Renal cortical epithelial cell (primary cell): ENCODE measurements around the gene G3BP2. TPM values are rescaled to one million over a fixed set of nuclear protein-coding genes. Genes with fewer than 3 reads are reported as not detected.
"Not testable (repeated sequence)": the region's sequence is repeated elsewhere in the genome, so short reads cannot be mapped to it uniquely, and the experiment has no call there.

ENCODE experiments used
- DNase-seq: peaks from one replicate; pipeline ENCODE4 v3.0.0-alpha.2; 2011; ENCODE audit warnings: low read depth
- total RNA-seq: library from RNA; depleted of rRNA; stranded (reverse); fragments of >200 nt; gene quantifications from 2 replicates; pipeline ENCODE4 v1.2.3, GENCODE V29; 2014

Gene G3BP2
- total RNA-seq, 1 donor from 2014 or later, result 311 TPM

GRCh38 chr4:75683482-75684155 lies 10.4 kb upstream of the G3BP2 start:
- DNase-seq, result no peak

GRCh38 chr4:75679876-75680575 lies 6.8 kb upstream of the G3BP2 start:
- DNase-seq, result no peak

GRCh38 chr4:75678965-75679364 lies 5.8 kb upstream of the G3BP2 start:
- DNase-seq, result no peak

GRCh38 chr4:75678473-75678872 lies 5.3 kb upstream of the G3BP2 start:
- no peak for DNase-seq

- no peak for DNase-seq
Measured at GRCh38 chr4:75675004-75675531, 1.9 kb upstream of the G3BP2 start.

- no peak for DNase-seq
Measured at GRCh38 chr4:75673959-75674328, 733 bp upstream of the G3BP2 start.

GRCh38 chr4:75672461-75673026 lies 667 bp downstream of the G3BP2 start:
- DNase-seq, result no peak

GRCh38 chr4:75671802-75672421 lies 1.3 kb downstream of the G3BP2 start:
- DNase-seq, result no peak

- no peak for DNase-seq
Measured at GRCh38 chr4:75668596-75668995, 4.6 kb downstream of the G3BP2 start.

- DNase-seq, result not testable (repeated sequence)
Measured at GRCh38 chr4:75667636-75668035, 5.6 kb downstream of the G3BP2 start.

GRCh38 chr4:75666299-75666698 lies 6.9 kb downstream of the G3BP2 start:
- DNase-seq, result no peak

GRCh38 chr4:75664604-75665003 lies 8.6 kb downstream of the G3BP2 start:
- DNase-seq, result not testable (repeated sequence)

- DNase-seq, result no peak
Measured at GRCh38 chr4:75662626-75663025, 10.6 kb downstream of the G3BP2 start.

- DNase-seq, result peak; percentile 83
Measured at GRCh38 chr4:75660491-75660890, 12.7 kb downstream of the G3BP2 start.

- DNase-seq, result no peak
Measured at GRCh38 chr4:75659512-75660031, 13.6 kb downstream of the G3BP2 start.

- DNase-seq, result peak; percentile 81
Measured at GRCh38 chr4:75658876-75659275, 14.3 kb downstream of the G3BP2 start.

- DNase-seq, result no peak
Measured at GRCh38 chr4:75655562-75655961, 17.6 kb downstream of the G3BP2 start.

- DNase-seq, result no peak
Measured at GRCh38 chr4:75654905-75655304, 18.3 kb downstream of the G3BP2 start.

GRCh38 chr4:75653845-75654503 lies 19.2 kb downstream of the G3BP2 start:
- DNase-seq, result peak; percentile 71

- no peak for DNase-seq
Measured at GRCh38 chr4:75644095-75644494, 29.1 kb downstream of the G3BP2 start.

- DNase-seq, result no peak
Measured at GRCh38 chr4:75643651-75644050, 29.6 kb downstream of the G3BP2 start.
